ENCODE results near the gene PLSCR3. TPM values are rescaled to one million over a fixed set of nuclear protein-coding genes. Genes with fewer than 3 reads are reported as not detected.

PLSCR3 gene
- total RNA-seq, 1 donor from 2014 or later = 16.0 TPM

GRCh38 chr17:7405350-7406234 is 11.3 kb upstream of the PLSCR3 start:
- DNase-seq = no peak

- peak; percentile 88 for DNase-seq
These were observed 10.5 kb upstream of the PLSCR3 start for GRCh38 chr17:7404737-7405349.

GRCh38 chr17:7403977-7404736 is 9.8 kb upstream of the PLSCR3 start, which contains the start of gene TMEM256:
TMEM256 (minus strand) TSS chr17:7404097; CDS start chr17:7404084, 13 bp downstream.
- DNase-seq = peak; percentile 100

- DNase-seq = no peak
These were observed 9.3 kb upstream of the PLSCR3 start for GRCh38 chr17:7403727-7403976.

- DNase-seq = peak; percentile 59
These were observed 8.9 kb upstream of the PLSCR3 start for GRCh38 chr17:7403043-7403726.

- DNase-seq = no peak
These were observed 4.3 kb upstream of the PLSCR3 start for GRCh38 chr17:7398612-7399011.

GRCh38 chr17:7396147-7396546 is 1.8 kb upstream of the PLSCR3 start:
- DNase-seq = no peak

- no peak for DNase-seq
These were observed 493 bp downstream of the PLSCR3 start for GRCh38 chr17:7393613-7394451.

GRCh38 chr17:7392696-7393612 is 1.4 kb downstream of the PLSCR3 start:
- DNase-seq = no peak

- DNase-seq = no peak
These were observed 3.0 kb downstream of the PLSCR3 start for GRCh38 chr17:7391307-7391706.

- DNase-seq = no peak
These were observed 4.1 kb downstream of the PLSCR3 start for GRCh38 chr17:7389924-7390910.

GRCh38 chr17:7388856-7389255 is 5.5 kb downstream of the PLSCR3 start:
- no peak for DNase-seq

GRCh38 chr17:7384489-7385081 is 9.7 kb downstream of the PLSCR3 start:
- DNase-seq = no peak

GRCh38 chr17:7383742-7384488 is 10.4 kb downstream of the PLSCR3 start:
- no peak for DNase-seq

- no peak for DNase-seq
These were observed 11.0 kb downstream of the PLSCR3 start for GRCh38 chr17:7383371-7383741.

GRCh38 chr17:7382901-7383300 is 11.4 kb downstream of the PLSCR3 start:
- DNase-seq = no peak

- DNase-seq = no peak
These were observed 13.3 kb downstream of the PLSCR3 start, which contains the start of gene TNK1 for GRCh38 chr17:7380855-7381683. TNK1 (plus strand) TSS chr17:7381089; CDS start chr17:7382927, 1,838 bp downstream.

Data from skin of body (tissue), 2 donors.